ENCODE results near the gene DHX40. TPM values are rescaled to one million over a fixed set of nuclear protein-coding genes. Genes with fewer than 3 reads are reported as not detected.
"Not testable (repeated sequence)": the region's sequence is repeated elsewhere in the genome, so short reads cannot be mapped to it uniquely, and the experiment has no call there.

DHX40 gene
- total RNA-seq, 1 experiment from 2014 or later, result 16.2 TPM

GRCh38 chr17:59652119-59652518, 86.7 kb downstream of the DHX40 start:
- intact Hi-C loops (cut with micrococcal nuclease; ENCODE audit: unreplicated experiment) (no loop called here), in situ Hi-C loops (cut with HindIII; ENCODE audit: low pct_unique_long_range_greater_than_20kb, low sequenced_read_pairs) (no loop called here)
- Histone ChIP-seq H3K9me3 (ENCODE audit: control insufficient read depth, insufficient read depth, low read depth, low read length) (no peaks in the 10 kb centered on the region), H3K4me1 (ENCODE audit: control insufficient read depth, insufficient read depth, low read length) (0 out of 2 replicates have a peak, but pooled peaks cover 3% of the 10 kb centered on the region), H3K27ac (ENCODE audit: low read length) (no peak overlapping the region), H3K27me3 (ENCODE audit: control insufficient read depth, insufficient read depth, low read length) (no peaks in the 10 kb centered on the region), H3K4me3 (ENCODE audit: low read depth in 2 of 2, low read length in 2 of 2) (no peak overlapping the region), H3K36me3 (ENCODE audit: control insufficient read depth, insufficient read depth, low read length) (peaks cover 54% of the 10 kb centered on the region)
- CTCF ChIA-PET, result no interaction called here
- ATAC-seq (no peak), DNase-seq (ENCODE audit: low read depth, low spot score) (no peak)
- no TSS peak for BruUV-seq (replicated peaks)
- POLR2A ChIA-PET, result no interaction called here
- no peak for TF ChIP-seq POLR2AphosphoS5 (IDR thresholded peaks at IDR 0.05; ENCODE audit: low read depth, low read length)
- TF ChIP-seq TCF7L2 (IDR thresholded peaks at IDR 0.05; ENCODE audit: low read depth, low read length), result no peak
- TF ChIP-seq, protein P1, sequence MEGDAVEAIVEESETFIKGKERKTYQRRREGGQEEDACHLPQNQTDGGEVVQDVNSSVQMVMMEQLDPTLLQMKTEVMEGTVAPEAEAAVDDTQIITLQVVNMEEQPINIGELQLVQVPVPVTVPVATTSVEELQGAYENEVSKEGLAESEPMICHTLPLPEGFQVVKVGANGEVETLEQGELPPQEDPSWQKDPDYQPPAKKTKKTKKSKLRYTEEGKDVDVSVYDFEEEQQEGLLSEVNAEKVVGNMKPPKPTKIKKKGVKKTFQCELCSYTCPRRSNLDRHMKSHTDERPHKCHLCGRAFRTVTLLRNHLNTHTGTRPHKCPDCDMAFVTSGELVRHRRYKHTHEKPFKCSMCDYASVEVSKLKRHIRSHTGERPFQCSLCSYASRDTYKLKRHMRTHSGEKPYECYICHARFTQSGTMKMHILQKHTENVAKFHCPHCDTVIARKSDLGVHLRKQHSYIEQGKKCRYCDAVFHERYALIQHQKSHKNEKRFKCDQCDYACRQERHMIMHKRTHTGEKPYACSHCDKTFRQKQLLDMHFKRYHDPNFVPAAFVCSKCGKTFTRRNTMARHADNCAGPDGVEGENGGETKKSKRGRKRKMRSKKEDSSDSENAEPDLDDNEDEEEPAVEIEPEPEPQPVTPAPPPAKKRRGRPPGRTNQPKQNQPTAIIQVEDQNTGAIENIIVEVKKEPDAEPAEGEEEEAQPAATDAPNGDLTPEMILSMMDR (IDR thresholded peaks at IDR 0.05), result no peak
- TF ChIP-seq SIN3A (IDR thresholded peaks at IDR 0.05; ENCODE audit: borderline replicate concordance, insufficient read depth, low read depth, low read length), result no peak
- TF ChIP-seq, protein P2, sequence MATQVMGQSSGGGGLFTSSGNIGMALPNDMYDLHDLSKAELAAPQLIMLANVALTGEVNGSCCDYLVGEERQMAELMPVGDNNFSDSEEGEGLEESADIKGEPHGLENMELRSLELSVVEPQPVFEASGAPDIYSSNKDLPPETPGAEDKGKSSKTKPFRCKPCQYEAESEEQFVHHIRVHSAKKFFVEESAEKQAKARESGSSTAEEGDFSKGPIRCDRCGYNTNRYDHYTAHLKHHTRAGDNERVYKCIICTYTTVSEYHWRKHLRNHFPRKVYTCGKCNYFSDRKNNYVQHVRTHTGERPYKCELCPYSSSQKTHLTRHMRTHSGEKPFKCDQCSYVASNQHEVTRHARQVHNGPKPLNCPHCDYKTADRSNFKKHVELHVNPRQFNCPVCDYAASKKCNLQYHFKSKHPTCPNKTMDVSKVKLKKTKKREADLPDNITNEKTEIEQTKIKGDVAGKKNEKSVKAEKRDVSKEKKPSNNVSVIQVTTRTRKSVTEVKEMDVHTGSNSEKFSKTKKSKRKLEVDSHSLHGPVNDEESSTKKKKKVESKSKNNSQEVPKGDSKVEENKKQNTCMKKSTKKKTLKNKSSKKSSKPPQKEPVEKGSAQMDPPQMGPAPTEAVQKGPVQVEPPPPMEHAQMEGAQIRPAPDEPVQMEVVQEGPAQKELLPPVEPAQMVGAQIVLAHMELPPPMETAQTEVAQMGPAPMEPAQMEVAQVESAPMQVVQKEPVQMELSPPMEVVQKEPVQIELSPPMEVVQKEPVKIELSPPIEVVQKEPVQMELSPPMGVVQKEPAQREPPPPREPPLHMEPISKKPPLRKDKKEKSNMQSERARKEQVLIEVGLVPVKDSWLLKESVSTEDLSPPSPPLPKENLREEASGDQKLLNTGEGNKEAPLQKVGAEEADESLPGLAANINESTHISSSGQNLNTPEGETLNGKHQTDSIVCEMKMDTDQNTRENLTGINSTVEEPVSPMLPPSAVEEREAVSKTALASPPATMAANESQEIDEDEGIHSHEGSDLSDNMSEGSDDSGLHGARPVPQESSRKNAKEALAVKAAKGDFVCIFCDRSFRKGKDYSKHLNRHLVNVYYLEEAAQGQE (IDR thresholded peaks at IDR 0.05; ENCODE audit: insufficient read depth in 1 of 2, low read depth in 2 of 2, low read length in 1 of 2), result no peak

DNA sequence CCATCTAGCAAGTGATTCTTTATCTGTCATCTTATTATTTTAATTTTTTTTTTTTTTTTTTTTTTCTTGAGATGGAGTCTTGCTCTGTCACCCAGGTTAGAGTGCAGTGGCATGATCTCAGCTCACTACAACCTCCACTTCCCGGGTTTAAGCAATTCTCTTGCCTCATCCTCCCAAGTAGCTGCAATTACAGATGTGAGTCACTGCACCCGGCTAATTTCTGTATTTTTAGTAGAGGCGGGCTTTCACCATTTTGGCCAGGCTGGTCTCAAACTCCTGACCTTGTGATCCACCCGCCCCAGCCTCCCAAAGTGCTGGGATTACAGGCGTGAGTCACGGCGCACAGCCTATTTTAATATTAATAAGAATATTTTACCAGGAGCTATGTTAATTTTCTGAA, 91.2 kb downstream of the DHX40 start:
- in situ Hi-C loops (cut with HindIII; ENCODE audit: low pct_unique_long_range_greater_than_20kb, low sequenced_read_pairs), result not testable (repeated sequence)

More for the DNA sequence above, 91.2 kb downstream of the DHX40 start:
- H3K9me3 ChIP-seq (ENCODE audit: control insufficient read depth, insufficient read depth, low read depth, low read length); DNase-seq (ENCODE audit: low read depth, low spot score); POLR2A ChIA-PET; BruUV-seq (replicated peaks); intact Hi-C loops (cut with micrococcal nuclease; ENCODE audit: unreplicated experiment); CTCF ChIA-PET; H3K27ac ChIP-seq (ENCODE audit: low read length); ATAC-seq; H3K4me1 ChIP-seq (ENCODE audit: control insufficient read depth, insufficient read depth, low read length); H3K27me3 ChIP-seq (ENCODE audit: control insufficient read depth, insufficient read depth, low read length); H3K4me3 ChIP-seq (ENCODE audit: low read depth in 2 of 2, low read length in 2 of 2): not testable (repeated sequence)
- peaks cover 42% of the 10 kb centered on the region for H3K36me3 ChIP-seq (ENCODE audit: control insufficient read depth, insufficient read depth, low read length)

Other genes with a start within 250 kb of the DHX40 start
- 1.1 TPM for gene YPEL2, start 234.0 kb upstream of the DHX40 start, total RNA-seq (2021; ENCODE audit: unreplicated experiment)
- gene CLTC, start 54.3 kb downstream of the DHX40 start, total RNA-seq (2021; ENCODE audit: unreplicated experiment), result 221 TPM
- gene PTRH2, start 141.8 kb downstream of the DHX40 start, total RNA-seq (2021; ENCODE audit: unreplicated experiment), result 40.2 TPM
- 281 TPM for gene VMP1, start 142.0 kb downstream of the DHX40 start, total RNA-seq (2021; ENCODE audit: unreplicated experiment)